Type B pancreatic cell (in vitro differentiated cells): ENCODE results near the gene EIF3B. TPM values are rescaled to one million over a fixed set of nuclear protein-coding genes. Genes with fewer than 3 reads are reported as not detected.
A peak's percentile ranks its signal among the peaks of the same experiment; 100 is the strongest.
"Not testable (repeated sequence)": the region's sequence is repeated elsewhere in the genome, so short reads cannot be mapped to it uniquely, and the experiment has no call there.

Source experiments
- DNase-seq: peaks from one replicate; pipeline ENCODE4 v3.0.0; 2021; ENCODE audit warnings: mixed read lengths; ENCODE audit not compliant: unreplicated experiment; ENCODE audit errors: extremely low spot score
- H3K27ac Mint-ChIP-seq: 2 replicates; pipeline ENCODE4 v1.8.0; 2021; ENCODE audit warnings: mild to moderate bottlenecking, mixed read lengths
- H3K27me3 Mint-ChIP-seq: 2 replicates; pipeline ENCODE4 v1.8.0; 2021; ENCODE audit warnings: mixed read lengths
- H3K36me3 Mint-ChIP-seq: 2 replicates; pipeline ENCODE4 v1.8.0; 2021; ENCODE audit warnings: mixed read lengths
- H3K4me1 Mint-ChIP-seq: one replicate; pipeline ENCODE4 v1.8.0; 2021; ENCODE audit warnings: mixed read lengths; ENCODE audit not compliant: unreplicated experiment
- H3K4me3 Mint-ChIP-seq: 2 replicates; pipeline ENCODE4 v1.8.0; 2021; ENCODE audit warnings: mild to moderate bottlenecking, mixed read lengths
- H3K9me3 Mint-ChIP-seq: 2 replicates; pipeline ENCODE4 v1.8.0; 2021; ENCODE audit warnings: mixed read lengths
- total RNA-seq: library from RNA; stranded (reverse); gene quantifications from 2 replicates; pipeline ENCODE4 v1.2.1, GENCODE V29; 2021; ENCODE audit warnings: low replicate concordance
- TF ChIP-seq, protein P1 (sequence below): fragments of 200-600 bp; sonication (generic); conservative IDR thresholded peaks from 2 replicates; pipeline ENCODE4 v1.5.0; 2021; ENCODE audit warnings: antibody characterized with exemption, mild to moderate bottlenecking

EIF3B gene
- total RNA-seq, 1 donor from 2014 or later = 178 TPM

GRCh38 chr7:2384354-2385243 is 30.0 kb downstream of the EIF3B start:
- Mint-ChIP-seq H3K4me3 (no peak overlapping the region), H3K4me1 (peaks cover 3% of the 10 kb centered on the region), H3K9me3 (no peaks in the 10 kb centered on the region), H3K27ac (no peak overlapping the region), H3K36me3 (peaks cover 7% of the 10 kb centered on the region), H3K27me3 (no peaks in the 10 kb centered on the region)
- TF ChIP-seq, protein P1, sequence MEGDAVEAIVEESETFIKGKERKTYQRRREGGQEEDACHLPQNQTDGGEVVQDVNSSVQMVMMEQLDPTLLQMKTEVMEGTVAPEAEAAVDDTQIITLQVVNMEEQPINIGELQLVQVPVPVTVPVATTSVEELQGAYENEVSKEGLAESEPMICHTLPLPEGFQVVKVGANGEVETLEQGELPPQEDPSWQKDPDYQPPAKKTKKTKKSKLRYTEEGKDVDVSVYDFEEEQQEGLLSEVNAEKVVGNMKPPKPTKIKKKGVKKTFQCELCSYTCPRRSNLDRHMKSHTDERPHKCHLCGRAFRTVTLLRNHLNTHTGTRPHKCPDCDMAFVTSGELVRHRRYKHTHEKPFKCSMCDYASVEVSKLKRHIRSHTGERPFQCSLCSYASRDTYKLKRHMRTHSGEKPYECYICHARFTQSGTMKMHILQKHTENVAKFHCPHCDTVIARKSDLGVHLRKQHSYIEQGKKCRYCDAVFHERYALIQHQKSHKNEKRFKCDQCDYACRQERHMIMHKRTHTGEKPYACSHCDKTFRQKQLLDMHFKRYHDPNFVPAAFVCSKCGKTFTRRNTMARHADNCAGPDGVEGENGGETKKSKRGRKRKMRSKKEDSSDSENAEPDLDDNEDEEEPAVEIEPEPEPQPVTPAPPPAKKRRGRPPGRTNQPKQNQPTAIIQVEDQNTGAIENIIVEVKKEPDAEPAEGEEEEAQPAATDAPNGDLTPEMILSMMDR = no peak
- DNase-seq = no peak

DNA sequence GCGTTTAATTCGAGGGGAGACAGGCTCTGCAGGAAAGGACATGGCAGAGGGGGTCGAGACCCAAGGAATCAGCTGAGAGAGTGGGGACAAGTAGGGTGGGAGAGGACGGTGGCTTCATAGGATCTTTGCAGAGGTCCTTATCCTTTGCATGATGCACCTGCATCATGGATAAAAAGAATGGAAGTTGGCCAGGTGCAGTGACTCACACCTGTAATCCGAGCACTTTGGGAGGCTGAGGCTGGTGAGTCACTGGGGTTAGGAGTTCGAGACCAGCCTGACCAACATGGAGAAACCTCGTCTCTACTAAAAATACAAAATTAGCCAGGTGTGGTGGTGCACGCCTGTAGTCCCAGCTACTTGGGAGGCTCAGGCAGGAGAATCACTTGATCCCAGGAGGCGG is 31.5 kb downstream of the EIF3B start:
- H3K9me3 Mint-ChIP-seq, DNase-seq, H3K27me3 Mint-ChIP-seq, H3K4me3 Mint-ChIP-seq, H3K27ac Mint-ChIP-seq, H3K36me3 Mint-ChIP-seq: not testable (repeated sequence)
- peaks cover 14% of the 10 kb centered on the region for H3K4me1 Mint-ChIP-seq

DNA sequence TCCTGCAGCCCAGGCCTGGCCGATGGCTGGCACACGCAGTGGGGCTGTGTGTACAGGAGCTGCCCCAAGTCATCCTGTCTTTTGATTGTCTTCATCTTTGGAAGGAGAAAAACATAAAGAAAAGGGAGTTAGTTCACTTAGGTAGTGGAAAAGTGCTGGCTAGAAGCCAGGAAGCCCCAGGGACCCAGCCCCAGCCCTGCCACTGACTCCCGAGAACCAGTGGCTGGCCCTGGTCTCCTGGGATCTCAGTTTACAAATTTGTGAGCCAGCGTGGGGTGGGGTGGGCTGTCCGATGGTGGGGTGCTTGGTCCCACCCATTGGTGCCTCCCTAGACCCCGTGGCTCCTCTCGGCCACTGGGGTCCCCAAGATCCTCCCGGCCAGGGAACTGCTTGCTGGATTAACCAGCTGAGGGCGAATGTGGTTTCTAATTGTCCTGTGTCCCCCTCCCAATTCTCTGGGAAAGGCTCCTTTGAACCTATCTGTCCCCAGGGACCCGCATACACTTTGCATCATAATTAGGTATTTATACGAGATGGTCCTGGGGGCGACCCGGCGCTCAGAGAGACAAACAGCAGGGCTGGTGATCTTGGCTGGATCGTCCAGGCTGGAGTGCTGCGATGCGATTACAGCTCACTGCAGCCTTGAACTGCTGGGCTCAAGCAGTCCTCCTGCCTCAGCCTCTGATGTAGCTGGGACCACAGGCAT is 32.5 kb downstream of the EIF3B start:
- TF ChIP-seq, protein P1 = no peak
- Mint-ChIP-seq H3K4me1 (peaks cover 14% of the 10 kb centered on the region), H3K9me3 (no peaks in the 10 kb centered on the region), H3K27me3 (no peaks in the 10 kb centered on the region), H3K27ac (no peak overlapping the region), H3K36me3 (no peaks in the 10 kb centered on the region), H3K4me3 (no peak overlapping the region)
- no peak for DNase-seq

GRCh38 chr7:2387897-2388636 is 33.4 kb downstream of the EIF3B start:
- no peak for DNase-seq
- H3K27me3 Mint-ChIP-seq = no peaks in the 10 kb centered on the region
- TF ChIP-seq, protein P1 = no peak
- H3K9me3 Mint-ChIP-seq = no peaks in the 10 kb centered on the region
- no peaks in the 10 kb centered on the region for H3K36me3 Mint-ChIP-seq
- no peak overlapping the region for H3K4me3 Mint-ChIP-seq
- H3K4me1 Mint-ChIP-seq = peaks cover 14% of the 10 kb centered on the region
- no peak overlapping the region for H3K27ac Mint-ChIP-seq

DNA sequence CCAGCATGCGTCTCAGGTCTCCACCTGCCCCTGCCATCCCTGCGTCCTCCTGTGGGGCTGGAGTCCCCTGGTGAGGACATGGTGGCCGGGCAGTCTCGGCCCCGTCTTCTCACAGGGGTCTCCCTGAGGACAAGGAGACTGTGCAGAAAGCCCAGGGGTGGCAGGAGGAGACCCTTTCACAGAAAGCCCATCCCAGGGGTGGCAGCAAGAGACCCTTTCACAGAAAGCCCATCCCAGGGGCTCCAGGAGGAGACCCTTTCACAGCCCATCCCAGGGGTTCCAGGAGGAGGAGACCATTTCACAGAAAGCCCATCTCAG is 34.0 kb downstream of the EIF3B start:
- Mint-ChIP-seq H3K36me3 (no peaks in the 10 kb centered on the region), H3K9me3 (no peaks in the 10 kb centered on the region), H3K27me3 (no peaks in the 10 kb centered on the region), H3K4me1 (peaks cover 14% of the 10 kb centered on the region), H3K4me3 (no peak overlapping the region), H3K27ac (no peak overlapping the region)
- DNase-seq = no peak
- TF ChIP-seq, protein P1 = no peak

GRCh38 chr7:2390020-2390816 is 35.6 kb downstream of the EIF3B start:
- not testable (repeated sequence) for H3K27me3 Mint-ChIP-seq, DNase-seq, H3K9me3 Mint-ChIP-seq, H3K4me3 Mint-ChIP-seq, H3K36me3 Mint-ChIP-seq
- Mint-ChIP-seq H3K4me1 (peaks cover 14% of the 10 kb centered on the region), H3K27ac (peak overlapping the region; percentile 76)
